H1 (cell line): ENCODE measurements around the gene HMCN1. TPM values are rescaled to one million over a fixed set of nuclear protein-coding genes. Genes with fewer than 3 reads are reported as not detected.

ENCODE experiments used
- FOSL1 ChIP-seq: IDR thresholded peaks from 2 replicates; pipeline ENCODE4 v1.6.1; 2011; ENCODE audit warnings: mild to moderate bottlenecking, low read depth, low read length, moderate library complexity; ENCODE audit not compliant: insufficient read depth
- MAX ChIP-seq: IDR thresholded peaks from 2 replicates; pipeline ENCODE4 v1.6.1; 2012; ENCODE audit warnings: inconsistent platforms
- SIN3A ChIP-seq, 2 experiments: IDR thresholded peaks in 1 of 2; conservative IDR thresholded peaks in 1 of 2; 2 replicates each; pipeline ENCODE4 v1.6.1; 2011 to 2012; ENCODE audit warnings: low read length in 2 of 2, improper control_type of control experiment in 1 of 2, low read depth in 1 of 2, mild to moderate bottlenecking in 1 of 2
- polyA plus RNA-seq, 7 experiments: library from polyadenylated mRNA; depleted of rRNA in 3 of 7; stranded (reverse) in 5 of 7; unstranded in 2 of 7; fragments of >200 nt in 5 of 7; fragments of 200-250 nt in 2 of 7; gene quantifications; 1 replicate in 5 of 7; 2 replicates in 1 of 7; 4 replicates in 1 of 7; pipeline versions ENCODE4 v1.2.1 to v1.2.3, GENCODE V29; 2011 to 2013; ENCODE audit warnings: missing spikeins in 2 of 7, mixed read lengths in 2 of 7
- total RNA-seq: library from RNA; stranded (reverse); fragmentation: NEBNext Ultra II Directional; extraction: Animal tissue kit (Norgen Biotek cat#: 25700); gene quantifications from 2 replicates; pipeline ENCODE4 v1.2.1, GENCODE V29; 2021

The HMCN1 gene
- total and polyA plus RNA-seq, 2 of the 8 experiments (the other 6 are each of a cell fraction or from before 2014, with no cell fraction given) = 13.8 to 14.6 TPM

- no peak for TF ChIP-seq FOSL1
- TF ChIP-seq SIN3A (conservative IDR thresholded peaks at IDR 0.05 in 1 of 2, IDR thresholded peaks at IDR 0.05 in 1 of 2; ENCODE audit: low read depth in 1 of 2, low read length in 2 of 2) = no peak
- no peak for TF ChIP-seq MAX
Observed at GRCh38 chr1:185835191-185835590, 101.0 kb downstream of the HMCN1 start (continued).
